ENCODE results near the gene GOLM1.
"Not testable (repeated sequence)": the region's sequence is repeated elsewhere in the genome, so short reads cannot be mapped to it uniquely, and the experiment has no call there.

The GOLM1 gene

GRCh38 chr9:86098824-86099700 lies at the start of gene GOLM1:
Gene GOLM1 (minus strand): TSS chr9:86099558. CDS start chr9:86079320, 20,238 bp downstream.
- DNase-seq (ENCODE audit: low read depth), result peak; percentile 49

- not testable (repeated sequence) for DNase-seq (ENCODE audit: low read depth)
Observed at GRCh38 chr9:86146671-86147070, 47.3 kb upstream of the GOLM1 start.

- not testable (repeated sequence) for DNase-seq (ENCODE audit: low read depth)
Observed at GRCh38 chr9:86145960-86146359, 46.6 kb upstream of the GOLM1 start.

GRCh38 chr9:86142973-86143372 lies 43.6 kb upstream of the GOLM1 start:
- no peak for DNase-seq (ENCODE audit: low read depth)

- DNase-seq (ENCODE audit: low read depth), result no peak
Observed at GRCh38 chr9:86141843-86142242, 42.5 kb upstream of the GOLM1 start.

GRCh38 chr9:86135371-86135770 lies 36.0 kb upstream of the GOLM1 start:
- no peak for DNase-seq (ENCODE audit: low read depth)

- no peak for DNase-seq (ENCODE audit: low read depth)
Observed at GRCh38 chr9:86134361-86134760, 35.0 kb upstream of the GOLM1 start.

- DNase-seq (ENCODE audit: low read depth), result no peak
Observed at GRCh38 chr9:86128235-86128822, 29.0 kb upstream of the GOLM1 start.

- peak; percentile 83 for DNase-seq (ENCODE audit: low read depth)
Observed at GRCh38 chr9:86126998-86127972, 27.9 kb upstream of the GOLM1 start.

- no peak for DNase-seq (ENCODE audit: low read depth)
Observed at GRCh38 chr9:86122311-86122710, 23.0 kb upstream of the GOLM1 start.

GRCh38 chr9:86119457-86119856 lies 20.1 kb upstream of the GOLM1 start:
- DNase-seq (ENCODE audit: low read depth), result no peak

GRCh38 chr9:86116425-86116824 lies 17.1 kb upstream of the GOLM1 start:
- DNase-seq (ENCODE audit: low read depth), result no peak

- DNase-seq (ENCODE audit: low read depth), result no peak
Observed at GRCh38 chr9:86115886-86116285, 16.5 kb upstream of the GOLM1 start.

- no peak for DNase-seq (ENCODE audit: low read depth)
Observed at GRCh38 chr9:86112057-86112456, 12.7 kb upstream of the GOLM1 start.

- no peak for DNase-seq (ENCODE audit: low read depth)
Observed at GRCh38 chr9:86102626-86103025, 3.3 kb upstream of the GOLM1 start.

GRCh38 chr9:86099701-86100364 lies 475 bp upstream of the GOLM1 start:
- DNase-seq (ENCODE audit: low read depth), result peak; percentile 65

GRCh38 chr9:86097510-86098224 lies 1.7 kb downstream of the GOLM1 start:
- DNase-seq (ENCODE audit: low read depth), result no peak

- DNase-seq (ENCODE audit: low read depth), result no peak
Observed at GRCh38 chr9:86096386-86096785, 3.0 kb downstream of the GOLM1 start.

- DNase-seq (ENCODE audit: low read depth), result no peak
Observed at GRCh38 chr9:86093788-86094555, 5.4 kb downstream of the GOLM1 start.

- DNase-seq (ENCODE audit: low read depth), result no peak
Observed at GRCh38 chr9:86091477-86091876, 7.9 kb downstream of the GOLM1 start.

Data from stromal cell of bone marrow (primary cell).